ENCODE results near the gene LEPROT. TPM values are rescaled to one million over a fixed set of nuclear protein-coding genes. Genes with fewer than 3 reads are reported as not detected.
A peak's percentile ranks its signal among the peaks of the same experiment; 100 is the strongest.

Gene LEPROT
- total and polyA plus RNA-seq, 4 donors = 23.6 to 43.4 (median 36.3) TPM

DNA sequence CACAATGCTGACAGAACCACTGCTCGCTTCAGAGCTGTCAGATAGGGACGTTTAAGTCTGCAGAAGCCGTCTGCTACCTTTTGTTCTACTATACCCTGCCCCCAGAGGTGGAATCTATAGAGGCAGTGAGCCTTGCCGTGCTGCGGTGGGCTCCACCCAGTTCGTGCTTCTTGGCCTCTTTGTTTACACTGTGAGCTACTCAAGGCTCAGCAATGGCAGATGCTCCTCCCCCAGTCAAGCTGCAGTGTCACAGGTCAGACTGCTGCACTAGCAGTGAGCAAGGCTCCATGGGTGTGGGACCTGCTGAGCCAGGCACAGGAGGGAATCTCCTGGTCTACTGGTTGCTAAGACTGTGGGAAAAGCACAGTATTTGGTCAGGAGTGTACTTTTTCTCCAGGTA, 47.1 kb downstream of the LEPROT start:
- Histone ChIP-seq H3K9ac (ENCODE audit: low read depth in 1 of 2, low read length in 2 of 2) (no peak overlapping the region), H3K27ac (ENCODE audit: low read depth in 1 of 2, low read length in 2 of 2) (no peak overlapping the region), H3K36me3 (ENCODE audit: control insufficient read depth in 4 of 4, insufficient read depth in 3 of 4, low read depth in 1 of 4, low read length in 3 of 4) (no peaks in the 10 kb centered on the region), H3K4me1 (ENCODE audit: control insufficient read depth in 4 of 4, insufficient read depth in 4 of 4, low read length in 3 of 4) (peaks cover 5 to 26% (median 18%) of the 10 kb centered on the region in 4 donors), H3K27me3 (ENCODE audit: control insufficient read depth in 4 of 4, insufficient read depth in 4 of 4, low read length in 3 of 4) (no peaks in the 10 kb centered on the region), H3K4me3 (ENCODE audit: low read depth in 1 of 3, low read length in 3 of 3) (no peak overlapping the region), H3K9me3 (ENCODE audit: control insufficient read depth in 4 of 4, low read length in 3 of 4) (no peaks in the 10 kb centered on the region)
- no peak for TF ChIP-seq FOXA1 (IDR thresholded peaks at IDR 0.05)
- TF ChIP-seq EGR1 (IDR thresholded peaks at IDR 0.05; ENCODE audit: low read depth in 2 of 2) = no peak
- TF ChIP-seq RAD21 (IDR thresholded peaks at IDR 0.05) = no peak
- DNase-seq (ENCODE audit: low spot score) = peak; percentile 62
- 63% methylated on average over 6 of the region's 6 CpGs for WGBS

DNA sequence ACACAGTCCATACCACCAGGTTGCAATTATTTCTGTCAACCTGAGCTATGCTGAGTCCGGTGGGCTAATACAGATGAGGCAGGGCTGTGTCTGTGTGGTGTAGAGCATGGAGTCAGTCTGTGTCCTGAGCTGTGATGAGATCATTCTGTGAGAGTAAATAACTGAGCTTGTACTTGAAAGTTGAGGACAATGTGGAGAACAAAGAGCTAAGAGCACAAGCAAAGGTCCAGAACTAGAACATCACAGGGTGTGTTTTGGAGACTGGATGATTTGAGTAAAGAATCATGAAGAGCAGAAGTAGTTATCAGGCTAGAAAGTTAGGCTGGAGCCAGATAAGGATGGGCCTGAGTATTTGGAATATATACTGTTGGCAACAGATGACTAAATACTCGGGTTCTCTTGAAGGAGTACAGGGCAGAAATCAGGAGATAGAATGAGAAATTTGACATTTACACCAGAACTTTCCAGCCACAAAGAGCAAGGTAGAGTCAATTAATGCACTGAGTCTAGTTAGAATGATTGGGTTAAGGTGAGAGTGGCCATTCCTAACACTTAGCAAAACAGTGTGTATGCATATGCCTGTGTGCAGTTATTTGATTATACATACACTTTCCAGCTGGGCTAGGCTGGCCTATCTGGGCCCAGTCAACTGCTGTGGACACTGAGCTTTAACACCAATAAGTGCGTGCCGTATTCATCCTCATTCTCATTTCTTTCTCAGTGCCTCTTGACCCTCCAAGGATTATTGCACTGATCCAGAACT, 48.8 kb downstream of the LEPROT start:
- peak; percentile 34 for DNase-seq (ENCODE audit: low spot score)
- no peaks in the 10 kb centered on the region for H3K9me3 ChIP-seq (ENCODE audit: control insufficient read depth in 4 of 4, low read length in 3 of 4)
- no peak overlapping the region for H3K4me3 ChIP-seq (ENCODE audit: low read depth in 1 of 3, low read length in 3 of 3)
- peaks cover 8 to 34% (median 24%) of the 10 kb centered on the region in 4 donors for H3K4me1 ChIP-seq (ENCODE audit: control insufficient read depth in 4 of 4, insufficient read depth in 4 of 4, low read length in 3 of 4)
- TF ChIP-seq FOXA2 (IDR thresholded peaks at IDR 0.05) (no peak), EGR1 (IDR thresholded peaks at IDR 0.05; ENCODE audit: low read depth in 2 of 2) (no peak), HNF4A (conservative IDR thresholded peaks at IDR 0.05) (peak in 1 of 2 donors; percentile 11), YY1 (IDR thresholded peaks at IDR 0.05) (peak; percentile 5), TAF1 (conservative IDR thresholded peaks at IDR 0.05) (no peak)
- TF ChIP-seq, protein P1, sequence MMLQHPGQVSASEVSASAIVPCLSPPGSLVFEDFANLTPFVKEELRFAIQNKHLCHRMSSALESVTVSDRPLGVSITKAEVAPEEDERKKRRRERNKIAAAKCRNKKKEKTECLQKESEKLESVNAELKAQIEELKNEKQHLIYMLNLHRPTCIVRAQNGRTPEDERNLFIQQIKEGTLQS (IDR thresholded peaks at IDR 0.05) = no peak
- WGBS = 66% methylated on average over 4 of the region's 4 CpGs
- H3K27ac ChIP-seq (ENCODE audit: low read depth in 1 of 2, low read length in 2 of 2) = peak overlapping the region; percentile 84 to 87
- no peaks in the 10 kb centered on the region for H3K27me3 ChIP-seq (ENCODE audit: control insufficient read depth in 4 of 4, insufficient read depth in 4 of 4, low read length in 3 of 4)
- H3K9ac ChIP-seq (ENCODE audit: low read depth in 1 of 2, low read length in 2 of 2) = no peak overlapping the region
- no peaks in the 10 kb centered on the region for H3K36me3 ChIP-seq (ENCODE audit: control insufficient read depth in 4 of 4, insufficient read depth in 3 of 4, low read depth in 1 of 4, low read length in 3 of 4)

DNA sequence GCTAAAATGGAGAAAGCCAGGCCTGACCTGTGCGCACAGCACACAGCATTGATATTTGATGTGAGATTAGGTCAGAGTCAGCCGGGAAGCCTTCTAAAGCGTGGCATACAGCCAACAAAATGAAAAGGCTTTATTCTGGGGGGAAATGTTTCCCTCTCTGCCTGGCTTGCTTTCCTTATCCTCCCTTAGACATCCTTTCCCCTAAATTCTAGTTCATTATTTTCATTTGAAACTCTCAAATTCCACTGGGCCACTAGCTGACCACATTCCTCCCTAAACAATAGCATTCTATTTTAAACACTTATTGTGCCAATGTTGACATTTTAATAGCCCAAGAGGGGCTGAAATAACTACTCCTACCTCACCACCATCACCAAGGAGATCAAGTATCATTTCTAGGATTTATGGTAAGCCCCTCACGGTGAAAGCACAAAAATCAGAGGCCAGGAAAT, 49.4 kb downstream of the LEPROT start:
- Histone ChIP-seq H3K27me3 (ENCODE audit: control insufficient read depth in 4 of 4, insufficient read depth in 4 of 4, low read length in 3 of 4) (no peaks in the 10 kb centered on the region), H3K27ac (ENCODE audit: low read depth in 1 of 2, low read length in 2 of 2) (peak overlapping the region; percentile 84 to 87), H3K9ac (ENCODE audit: low read depth in 1 of 2, low read length in 2 of 2) (no peak overlapping the region), H3K9me3 (ENCODE audit: control insufficient read depth in 4 of 4, low read length in 3 of 4) (no peaks in the 10 kb centered on the region), H3K4me3 (ENCODE audit: low read depth in 1 of 3, low read length in 3 of 3) (no peak overlapping the region), H3K4me1 (ENCODE audit: control insufficient read depth in 4 of 4, insufficient read depth in 4 of 4, low read length in 3 of 4) (peaks cover 8 to 34% (median 25%) of the 10 kb centered on the region in 4 donors), H3K36me3 (ENCODE audit: control insufficient read depth in 4 of 4, insufficient read depth in 3 of 4, low read depth in 1 of 4, low read length in 3 of 4) (no peaks in the 10 kb centered on the region)
- no peak for DNase-seq (ENCODE audit: low spot score)
- 41% methylated on average over 4 of the region's 4 CpGs for WGBS
- TF ChIP-seq NR2F2 (IDR thresholded peaks at IDR 0.05) (no peak), HNF4G (IDR thresholded peaks at IDR 0.05) (no peak), FOXA1 (IDR thresholded peaks at IDR 0.05) (no peak), EGR1 (IDR thresholded peaks at IDR 0.05; ENCODE audit: low read depth in 2 of 2) (no peak), FOXA2 (IDR thresholded peaks at IDR 0.05) (no peak), GABPA (IDR thresholded peaks at IDR 0.05 in 1 of 2, conservative IDR thresholded peaks at IDR 0.05 in 1 of 2) (no peak), JUND (IDR thresholded peaks at IDR 0.05) (no peak), SP1 (IDR thresholded peaks at IDR 0.05) (no peak), RXRA (IDR thresholded peaks at IDR 0.05) (peak in 1 of 2 donors; percentile 38), YY1 (IDR thresholded peaks at IDR 0.05) (peak; percentile 43), RAD21 (IDR thresholded peaks at IDR 0.05) (no peak), HNF4A (conservative IDR thresholded peaks at IDR 0.05) (peak in 1 of 2 donors; percentile 3), TAF1 (conservative IDR thresholded peaks at IDR 0.05) (no peak)
- TF ChIP-seq, protein P2, sequence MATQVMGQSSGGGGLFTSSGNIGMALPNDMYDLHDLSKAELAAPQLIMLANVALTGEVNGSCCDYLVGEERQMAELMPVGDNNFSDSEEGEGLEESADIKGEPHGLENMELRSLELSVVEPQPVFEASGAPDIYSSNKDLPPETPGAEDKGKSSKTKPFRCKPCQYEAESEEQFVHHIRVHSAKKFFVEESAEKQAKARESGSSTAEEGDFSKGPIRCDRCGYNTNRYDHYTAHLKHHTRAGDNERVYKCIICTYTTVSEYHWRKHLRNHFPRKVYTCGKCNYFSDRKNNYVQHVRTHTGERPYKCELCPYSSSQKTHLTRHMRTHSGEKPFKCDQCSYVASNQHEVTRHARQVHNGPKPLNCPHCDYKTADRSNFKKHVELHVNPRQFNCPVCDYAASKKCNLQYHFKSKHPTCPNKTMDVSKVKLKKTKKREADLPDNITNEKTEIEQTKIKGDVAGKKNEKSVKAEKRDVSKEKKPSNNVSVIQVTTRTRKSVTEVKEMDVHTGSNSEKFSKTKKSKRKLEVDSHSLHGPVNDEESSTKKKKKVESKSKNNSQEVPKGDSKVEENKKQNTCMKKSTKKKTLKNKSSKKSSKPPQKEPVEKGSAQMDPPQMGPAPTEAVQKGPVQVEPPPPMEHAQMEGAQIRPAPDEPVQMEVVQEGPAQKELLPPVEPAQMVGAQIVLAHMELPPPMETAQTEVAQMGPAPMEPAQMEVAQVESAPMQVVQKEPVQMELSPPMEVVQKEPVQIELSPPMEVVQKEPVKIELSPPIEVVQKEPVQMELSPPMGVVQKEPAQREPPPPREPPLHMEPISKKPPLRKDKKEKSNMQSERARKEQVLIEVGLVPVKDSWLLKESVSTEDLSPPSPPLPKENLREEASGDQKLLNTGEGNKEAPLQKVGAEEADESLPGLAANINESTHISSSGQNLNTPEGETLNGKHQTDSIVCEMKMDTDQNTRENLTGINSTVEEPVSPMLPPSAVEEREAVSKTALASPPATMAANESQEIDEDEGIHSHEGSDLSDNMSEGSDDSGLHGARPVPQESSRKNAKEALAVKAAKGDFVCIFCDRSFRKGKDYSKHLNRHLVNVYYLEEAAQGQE (IDR thresholded peaks at IDR 0.05) = no peak
- TF ChIP-seq, protein P3, sequence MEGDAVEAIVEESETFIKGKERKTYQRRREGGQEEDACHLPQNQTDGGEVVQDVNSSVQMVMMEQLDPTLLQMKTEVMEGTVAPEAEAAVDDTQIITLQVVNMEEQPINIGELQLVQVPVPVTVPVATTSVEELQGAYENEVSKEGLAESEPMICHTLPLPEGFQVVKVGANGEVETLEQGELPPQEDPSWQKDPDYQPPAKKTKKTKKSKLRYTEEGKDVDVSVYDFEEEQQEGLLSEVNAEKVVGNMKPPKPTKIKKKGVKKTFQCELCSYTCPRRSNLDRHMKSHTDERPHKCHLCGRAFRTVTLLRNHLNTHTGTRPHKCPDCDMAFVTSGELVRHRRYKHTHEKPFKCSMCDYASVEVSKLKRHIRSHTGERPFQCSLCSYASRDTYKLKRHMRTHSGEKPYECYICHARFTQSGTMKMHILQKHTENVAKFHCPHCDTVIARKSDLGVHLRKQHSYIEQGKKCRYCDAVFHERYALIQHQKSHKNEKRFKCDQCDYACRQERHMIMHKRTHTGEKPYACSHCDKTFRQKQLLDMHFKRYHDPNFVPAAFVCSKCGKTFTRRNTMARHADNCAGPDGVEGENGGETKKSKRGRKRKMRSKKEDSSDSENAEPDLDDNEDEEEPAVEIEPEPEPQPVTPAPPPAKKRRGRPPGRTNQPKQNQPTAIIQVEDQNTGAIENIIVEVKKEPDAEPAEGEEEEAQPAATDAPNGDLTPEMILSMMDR (IDR thresholded peaks at IDR 0.05; ENCODE audit: low read depth, low read length, missing input control) = no peak
- TF ChIP-seq, protein P4, sequence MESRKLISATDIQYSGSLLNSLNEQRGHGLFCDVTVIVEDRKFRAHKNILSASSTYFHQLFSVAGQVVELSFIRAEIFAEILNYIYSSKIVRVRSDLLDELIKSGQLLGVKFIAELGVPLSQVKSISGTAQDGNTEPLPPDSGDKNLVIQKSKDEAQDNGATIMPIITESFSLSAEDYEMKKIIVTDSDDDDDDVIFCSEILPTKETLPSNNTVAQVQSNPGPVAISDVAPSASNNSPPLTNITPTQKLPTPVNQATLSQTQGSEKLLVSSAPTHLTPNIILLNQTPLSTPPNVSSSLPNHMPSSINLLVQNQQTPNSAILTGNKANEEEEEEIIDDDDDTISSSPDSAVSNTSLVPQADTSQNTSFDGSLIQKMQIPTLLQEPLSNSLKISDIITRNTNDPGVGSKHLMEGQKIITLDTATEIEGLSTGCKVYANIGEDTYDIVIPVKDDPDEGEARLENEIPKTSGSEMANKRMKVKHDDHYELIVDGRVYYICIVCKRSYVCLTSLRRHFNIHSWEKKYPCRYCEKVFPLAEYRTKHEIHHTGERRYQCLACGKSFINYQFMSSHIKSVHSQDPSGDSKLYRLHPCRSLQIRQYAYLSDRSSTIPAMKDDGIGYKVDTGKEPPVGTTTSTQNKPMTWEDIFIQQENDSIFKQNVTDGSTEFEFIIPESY (IDR thresholded peaks at IDR 0.05) = no peak
- TF ChIP-seq, protein P5, sequence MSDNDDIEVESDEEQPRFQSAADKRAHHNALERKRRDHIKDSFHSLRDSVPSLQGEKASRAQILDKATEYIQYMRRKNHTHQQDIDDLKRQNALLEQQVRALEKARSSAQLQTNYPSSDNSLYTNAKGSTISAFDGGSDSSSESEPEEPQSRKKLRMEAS (IDR thresholded peaks at IDR 0.05) = peak; percentile 35
- TF ChIP-seq, protein P1 (IDR thresholded peaks at IDR 0.05) = no peak

Measured in liver (tissue), 9 donors.